ENCODE data around the gene C5orf63.
"Not testable (repeated sequence)": the region's sequence is repeated elsewhere in the genome, so short reads cannot be mapped to it uniquely, and the experiment has no call there.

C5orf63 gene

DNA sequence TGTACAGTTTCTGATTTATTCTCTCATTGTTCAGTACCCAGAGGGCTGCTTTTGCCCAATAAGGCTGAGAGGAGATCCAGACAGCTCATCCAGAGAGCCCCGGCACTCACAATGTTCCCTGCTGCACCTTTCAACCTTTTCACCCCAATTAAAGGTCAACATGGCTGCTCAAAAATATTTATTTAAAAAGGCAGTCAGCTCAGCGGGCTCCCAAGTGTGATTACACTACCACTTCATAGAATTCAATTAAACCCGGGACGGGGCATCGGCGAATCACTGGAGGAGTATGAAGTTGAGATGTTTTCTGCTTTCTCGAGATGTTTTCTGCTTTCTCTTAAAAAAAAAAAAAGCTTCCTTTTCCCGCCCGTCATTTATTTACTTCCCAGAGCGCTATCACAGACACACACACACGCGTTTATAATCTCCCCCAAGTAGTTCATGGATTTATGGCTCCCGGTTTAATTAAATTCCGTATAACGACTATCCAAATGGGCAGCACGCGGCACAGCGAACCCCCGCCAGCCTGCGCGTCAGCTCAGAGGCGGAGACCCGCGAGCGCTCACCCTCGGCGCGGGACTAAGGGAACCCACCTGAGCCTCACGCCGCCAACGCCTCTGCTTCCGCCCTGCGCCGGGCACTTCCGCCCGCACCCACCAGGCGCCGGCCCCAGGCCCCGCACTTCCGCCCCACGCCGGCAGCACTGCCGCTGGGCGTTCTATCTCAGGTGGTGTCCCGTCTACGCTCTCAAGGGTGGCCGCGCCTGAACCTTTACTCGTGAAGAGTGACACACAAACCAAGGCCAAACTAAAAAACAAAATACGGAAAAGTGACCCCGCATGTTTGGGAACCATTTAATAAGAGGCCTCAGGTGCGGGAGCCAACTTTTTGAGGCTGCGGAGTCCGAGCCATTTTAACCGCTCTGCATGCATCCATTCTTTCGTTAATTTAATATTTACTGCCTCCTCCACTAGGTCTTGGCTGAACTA, at the start of gene C5orf63:
C5orf63 (minus strand) TSS at position 642 of the 986 bp plus-strand sequence. CDS start 14,507 bp downstream, outside the sequence.
- DNase-seq (ENCODE audit: low read depth in 2 of 2, low spot score in 1 of 2) = peak; percentile 13 to 45

DNA sequence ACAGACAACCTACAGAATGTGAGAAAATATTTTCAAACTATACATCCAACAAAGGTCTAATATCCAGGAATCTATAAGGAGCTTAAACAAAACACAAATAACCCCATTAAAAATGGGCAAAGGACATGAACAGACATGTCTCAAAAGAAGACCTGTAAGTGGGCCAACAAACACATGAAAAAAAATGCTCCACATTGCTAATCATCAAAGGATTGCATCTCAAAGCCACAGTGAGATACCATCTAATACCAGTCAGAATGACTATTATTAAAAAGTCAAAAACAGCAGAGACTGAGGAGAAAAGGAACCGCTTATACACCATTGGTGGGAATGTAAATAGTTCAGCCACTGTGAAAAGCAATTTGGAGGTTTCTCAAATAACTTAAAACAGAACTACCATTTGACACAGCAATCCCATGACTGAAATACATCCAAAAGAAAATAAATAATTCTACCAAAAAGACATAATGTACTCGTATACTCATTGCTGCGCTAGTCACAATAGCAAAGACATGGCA, 39.1 kb upstream of the C5orf63 start:
- no peak for DNase-seq (ENCODE audit: low read depth in 2 of 2, low spot score in 1 of 2)

DNA sequence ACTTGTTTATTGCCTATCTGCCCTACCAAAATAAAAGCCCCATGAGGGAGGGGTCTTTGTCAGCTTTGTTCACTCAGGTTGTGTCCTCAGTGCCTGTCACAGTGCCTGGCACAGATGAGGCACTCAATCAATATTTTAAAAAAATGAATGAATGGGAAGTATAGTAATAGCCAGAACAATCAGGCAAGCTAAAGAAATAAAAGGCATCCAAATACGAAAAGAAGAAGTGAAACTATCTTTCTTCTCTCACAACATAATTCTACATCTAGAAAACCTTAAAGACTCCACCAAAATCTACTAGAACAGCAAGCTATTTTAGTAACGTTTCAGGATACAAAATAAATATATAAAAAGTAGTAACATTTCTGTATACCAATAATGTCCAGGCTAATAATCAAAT, 37.8 kb upstream of the C5orf63 start:
- no peak for DNase-seq (ENCODE audit: low read depth in 2 of 2, low spot score in 1 of 2)

DNA sequence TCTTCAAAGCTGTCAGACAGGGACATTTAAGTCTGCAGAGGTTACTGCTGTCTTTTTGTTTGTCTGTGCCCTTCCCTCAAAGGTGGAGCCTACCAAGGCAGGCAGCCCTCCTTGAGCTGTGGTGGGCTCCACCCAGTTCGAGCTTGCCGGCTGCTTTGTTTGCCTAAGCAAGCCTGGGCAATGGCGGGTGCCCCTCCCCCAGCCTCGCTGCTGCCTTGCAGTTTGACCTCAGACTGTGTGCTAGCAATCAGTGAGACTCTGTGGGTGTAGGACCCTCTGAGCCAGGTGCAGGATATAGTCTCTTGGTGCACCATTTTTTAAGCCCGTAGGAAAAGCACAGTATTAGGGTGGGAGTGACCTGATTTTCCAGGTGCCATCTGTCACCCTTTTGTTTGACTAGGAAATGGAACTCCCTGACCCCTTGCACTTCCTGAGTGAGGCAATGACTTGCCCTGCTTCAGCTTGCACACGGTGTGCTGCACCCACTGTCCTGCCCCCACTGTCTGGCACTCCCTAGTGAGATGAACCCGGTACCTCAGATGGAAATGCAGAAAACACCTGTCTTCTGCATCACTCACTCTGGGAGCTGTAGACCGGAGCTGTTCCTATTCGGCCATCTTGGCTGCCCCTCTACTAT, 35.4 kb upstream of the C5orf63 start:
- not testable (repeated sequence) for DNase-seq (ENCODE audit: low read depth in 2 of 2, low spot score in 1 of 2)

DNA sequence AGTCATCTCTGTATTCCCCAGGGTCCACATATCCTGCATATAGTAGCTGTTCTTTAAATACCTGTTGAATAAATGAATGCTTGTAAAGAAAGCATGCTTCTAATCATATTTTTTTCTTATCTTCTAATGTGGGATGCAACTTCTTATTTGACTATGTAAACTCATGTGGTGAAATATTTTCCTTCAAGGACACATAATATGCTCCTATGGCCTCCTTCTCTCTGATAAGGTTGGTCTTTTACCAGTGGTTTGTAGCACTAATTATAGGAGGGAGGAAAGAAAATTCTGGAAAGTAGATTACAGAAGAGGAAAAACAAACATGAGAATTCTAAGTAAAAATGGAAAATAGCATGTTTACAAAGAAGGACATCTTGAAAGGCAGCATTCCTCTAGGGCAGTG, 28.6 kb upstream of the C5orf63 start:
- DNase-seq (ENCODE audit: low read depth in 2 of 2, low spot score in 1 of 2) = no peak

DNA sequence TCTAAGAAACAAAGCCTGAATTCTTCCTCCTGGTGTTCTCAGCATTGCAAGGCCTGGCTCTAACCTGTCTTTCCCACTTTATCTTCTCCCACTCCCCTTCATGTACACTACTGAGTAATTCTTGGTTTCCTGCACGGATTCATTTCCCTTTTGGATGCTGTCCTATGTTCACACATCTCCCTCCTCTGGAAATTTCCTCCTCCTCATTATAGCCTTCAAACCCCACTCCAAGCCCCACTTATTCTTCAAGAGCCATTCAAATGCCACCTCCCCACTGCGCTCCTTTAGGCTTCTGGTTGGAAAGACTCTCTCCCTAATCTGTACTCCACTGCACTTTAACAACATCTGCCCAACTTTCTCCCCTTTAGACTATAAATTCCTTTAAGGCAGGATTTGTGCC, 28.2 kb upstream of the C5orf63 start:
- DNase-seq (ENCODE audit: low read depth in 2 of 2, low spot score in 1 of 2) = no peak

DNA sequence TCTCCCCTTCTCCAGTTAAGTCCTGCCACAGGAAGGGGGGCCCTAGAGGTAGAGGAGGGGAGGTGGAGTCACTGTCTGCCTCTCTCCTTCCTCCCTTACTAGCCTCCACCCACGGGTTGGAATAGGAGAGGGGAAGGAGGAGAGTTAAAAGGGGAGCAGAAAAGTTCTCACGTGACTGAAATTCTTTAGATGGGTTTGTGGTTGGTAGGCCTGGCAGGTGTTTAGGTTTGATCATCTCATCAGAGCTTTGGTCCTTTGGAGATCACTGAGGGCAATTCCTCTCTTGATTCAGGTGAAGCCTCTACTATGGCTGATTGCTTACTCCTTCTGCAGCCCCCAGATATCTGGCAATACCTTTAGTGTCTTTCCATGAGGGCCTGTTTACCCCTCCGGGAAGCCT, 24.9 kb upstream of the C5orf63 start:
- no peak for DNase-seq (ENCODE audit: low read depth in 2 of 2, low spot score in 1 of 2)

DNA sequence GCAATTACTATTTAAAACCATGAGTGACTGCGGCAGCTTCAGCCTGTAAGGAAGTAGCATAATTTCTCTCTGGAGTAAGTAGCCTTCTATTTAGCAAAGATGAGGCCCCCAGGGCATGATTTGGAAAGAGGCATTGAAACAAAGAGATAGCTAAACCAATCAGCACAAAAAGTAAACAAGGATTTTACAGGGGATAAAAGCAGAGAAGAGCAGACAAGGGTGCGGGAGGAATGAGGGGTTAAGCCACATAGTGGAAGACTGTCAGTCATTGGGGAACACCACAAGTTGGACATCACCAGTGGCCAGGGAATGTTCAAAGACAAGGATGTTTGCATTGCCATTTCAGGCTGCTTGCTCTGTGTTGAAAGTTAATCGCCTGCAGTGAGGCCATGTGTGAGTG, 24.0 kb upstream of the C5orf63 start:
- DNase-seq (ENCODE audit: low read depth in 2 of 2, low spot score in 1 of 2) = no peak

DNA sequence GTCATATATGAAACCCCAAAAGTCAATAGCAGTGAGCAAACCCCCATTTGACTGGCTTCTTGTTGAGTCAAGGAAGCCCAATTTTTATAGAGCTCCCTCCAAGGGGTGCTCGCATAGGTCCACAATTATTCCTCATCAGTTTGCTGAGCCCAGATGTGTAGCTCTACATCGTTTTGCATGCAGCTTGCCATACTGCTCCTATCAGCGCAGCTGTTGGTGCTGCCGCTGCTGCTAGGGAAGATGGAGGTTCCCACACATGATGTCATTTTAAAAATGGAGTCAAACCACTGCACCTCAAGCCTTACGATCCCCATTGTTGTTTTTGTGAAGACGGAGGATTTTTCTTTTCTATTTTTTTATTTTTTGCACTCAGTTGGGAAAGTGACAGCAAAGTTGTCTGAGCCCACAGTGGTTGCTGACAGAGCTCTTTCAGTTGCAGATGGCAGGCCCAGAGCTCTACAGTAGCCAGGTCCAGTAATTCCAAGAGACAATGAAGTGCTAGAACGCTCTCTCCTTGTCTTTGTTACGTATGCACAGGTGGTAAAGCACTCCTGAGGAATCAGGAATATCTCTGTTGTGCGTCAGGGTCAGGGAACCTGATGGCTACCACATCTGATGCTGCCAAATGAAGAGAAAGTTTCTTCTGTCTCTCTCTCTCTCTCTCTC, 23.2 kb upstream of the C5orf63 start:
- DNase-seq (ENCODE audit: low read depth in 2 of 2, low spot score in 1 of 2) = no peak

DNA sequence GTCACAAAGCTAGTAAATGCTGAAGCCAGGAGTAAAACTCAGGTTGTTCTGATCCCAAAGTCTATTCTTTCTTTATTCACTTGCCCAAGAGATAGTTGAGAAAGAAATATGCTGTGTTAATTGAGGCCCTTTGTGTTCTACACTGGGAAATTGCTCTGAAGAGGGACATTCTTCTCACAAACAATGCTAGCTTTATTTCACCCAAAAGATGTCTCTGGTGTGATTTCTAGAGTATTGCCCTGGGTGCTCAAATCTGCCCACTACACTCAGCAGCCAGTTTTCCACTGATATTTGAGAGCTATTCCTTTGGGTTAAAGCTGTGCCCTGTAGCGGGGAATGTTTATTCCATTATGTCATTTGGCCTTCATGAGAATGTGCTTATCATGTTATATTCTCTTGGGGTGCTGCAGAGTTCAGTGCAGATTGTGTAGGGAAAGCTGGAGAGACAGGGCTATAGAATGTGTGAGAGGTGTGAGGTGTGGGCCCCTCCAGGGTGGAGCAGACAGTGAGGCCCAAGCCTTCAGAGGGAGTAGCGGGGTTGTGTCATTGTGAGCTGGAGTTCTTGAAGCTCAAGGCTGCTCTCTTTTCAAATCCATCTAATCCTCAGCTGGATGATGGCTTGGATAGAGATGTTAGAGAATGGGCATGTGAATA, 21.0 kb upstream of the C5orf63 start:
- DNase-seq (ENCODE audit: low read depth in 2 of 2, low spot score in 1 of 2) = no peak

DNA sequence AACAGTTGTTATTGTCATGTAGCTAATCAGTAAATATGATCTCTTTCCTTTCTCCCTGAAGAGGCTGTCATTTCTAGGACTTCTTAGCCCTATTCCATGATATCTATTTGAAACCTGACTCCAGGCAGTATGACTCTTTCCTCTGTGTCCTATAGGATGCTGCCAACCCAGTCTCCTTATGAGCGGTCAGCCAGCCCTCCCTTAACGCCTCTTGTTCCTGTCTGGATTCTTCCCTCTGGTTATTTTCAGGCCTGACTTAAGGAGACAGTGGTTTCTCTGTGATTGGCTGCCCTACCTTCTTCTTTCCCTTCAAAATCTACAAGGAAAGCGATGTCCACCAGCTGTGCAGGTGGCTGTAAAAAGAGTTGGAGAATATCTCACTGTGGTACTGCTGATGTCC, 19.4 kb upstream of the C5orf63 start:
- no peak for DNase-seq (ENCODE audit: low read depth in 2 of 2, low spot score in 1 of 2)

DNA sequence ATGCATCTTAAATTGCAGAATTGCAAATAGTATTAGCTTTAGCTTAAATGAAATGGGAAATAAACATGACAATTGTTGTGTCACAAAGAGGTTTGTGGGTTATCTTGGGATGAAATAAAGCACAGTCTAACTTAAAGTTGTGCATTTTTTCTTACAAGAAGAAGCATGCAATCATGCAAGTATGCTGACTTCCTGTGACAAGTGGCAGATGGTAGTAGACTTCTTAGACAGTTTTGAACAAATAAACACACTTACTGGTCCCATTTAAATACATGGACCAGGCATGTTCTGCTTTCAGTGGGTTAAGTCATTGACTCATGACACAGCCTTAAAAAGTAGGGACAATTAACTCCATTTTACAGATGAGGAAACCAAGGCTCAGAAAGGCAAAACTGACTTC, 15.9 kb upstream of the C5orf63 start:
- no peak for DNase-seq (ENCODE audit: low read depth in 2 of 2, low spot score in 1 of 2)

DNA sequence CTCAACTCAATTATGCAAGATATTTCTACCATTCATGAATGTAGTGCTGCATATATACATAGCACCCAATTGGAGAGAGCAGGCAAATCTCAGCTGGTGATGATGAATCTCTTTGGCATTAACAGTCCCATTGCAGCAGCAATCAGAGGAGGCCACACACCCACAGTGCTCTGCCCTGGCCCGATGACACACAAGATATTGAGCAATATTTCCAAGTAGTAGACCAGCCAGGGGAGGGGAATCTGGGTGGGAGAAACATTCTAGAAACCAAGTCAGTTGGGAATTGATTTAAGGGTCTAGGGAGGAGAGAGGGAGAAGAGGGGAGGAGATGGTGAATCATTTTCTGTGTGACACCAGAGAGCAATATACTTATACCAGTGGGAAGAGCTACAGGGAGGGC, 14.9 kb upstream of the C5orf63 start:
- no peak for DNase-seq (ENCODE audit: low read depth in 2 of 2, low spot score in 1 of 2)

DNA sequence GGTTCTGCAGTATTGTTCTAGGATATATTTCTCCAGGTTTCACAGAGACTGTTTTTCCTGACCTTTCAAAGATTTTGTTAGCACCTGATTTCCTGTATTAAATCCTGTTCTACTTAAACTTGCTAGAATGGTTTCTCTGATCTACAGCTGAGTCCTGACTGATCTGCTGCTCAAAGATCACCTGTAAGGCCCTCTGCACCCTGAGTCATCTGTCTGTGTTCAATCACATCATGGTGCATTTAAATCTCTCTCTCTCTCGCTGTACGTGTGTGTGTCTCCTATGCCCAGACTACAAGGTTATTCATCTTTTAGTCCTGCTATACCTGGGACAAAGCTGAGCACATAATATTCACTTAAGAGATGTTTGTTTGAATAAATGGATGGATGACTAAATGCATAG, 13.3 kb upstream of the C5orf63 start:
- no peak for DNase-seq (ENCODE audit: low read depth in 2 of 2, low spot score in 1 of 2)

DNA sequence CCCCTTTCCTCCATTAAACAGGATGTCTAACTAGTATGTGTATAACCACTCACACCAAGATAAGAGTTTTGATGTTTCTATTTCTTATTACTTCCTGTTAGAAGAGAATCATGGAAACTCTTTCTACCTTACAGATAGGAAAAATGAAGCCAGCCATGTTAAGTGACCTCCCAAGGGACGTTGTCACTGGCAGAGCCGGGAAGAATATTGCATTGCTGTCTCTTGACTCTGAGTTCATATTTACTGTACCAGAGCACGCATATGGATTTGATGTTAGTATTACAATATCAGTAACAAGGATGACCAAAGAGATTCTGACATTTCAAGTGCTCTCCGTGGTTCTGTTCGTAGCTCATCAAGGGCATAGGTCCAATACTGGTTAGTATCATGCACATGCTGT, 12.5 kb upstream of the C5orf63 start:
- no peak for DNase-seq (ENCODE audit: low read depth in 2 of 2, low spot score in 1 of 2)

DNA sequence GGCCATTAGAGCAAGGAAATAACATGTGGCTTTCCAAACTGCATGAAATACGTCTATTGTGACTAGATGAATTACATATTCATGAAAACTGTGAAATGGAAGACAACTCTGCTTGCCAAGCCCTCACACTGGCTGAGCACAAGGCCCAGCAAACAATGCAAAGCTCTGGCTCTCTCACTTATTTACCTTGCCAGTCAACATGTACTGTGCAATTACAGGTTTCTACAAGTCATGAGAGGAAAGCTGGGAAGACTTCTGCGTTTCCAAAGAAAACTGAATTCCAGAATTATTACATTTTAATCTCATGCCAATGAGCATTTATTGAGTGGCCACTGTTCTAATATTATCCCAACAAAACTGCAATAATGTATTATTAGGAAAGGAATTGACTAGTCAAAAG, 12.1 kb upstream of the C5orf63 start:
- no peak for DNase-seq (ENCODE audit: low read depth in 2 of 2, low spot score in 1 of 2)

DNA sequence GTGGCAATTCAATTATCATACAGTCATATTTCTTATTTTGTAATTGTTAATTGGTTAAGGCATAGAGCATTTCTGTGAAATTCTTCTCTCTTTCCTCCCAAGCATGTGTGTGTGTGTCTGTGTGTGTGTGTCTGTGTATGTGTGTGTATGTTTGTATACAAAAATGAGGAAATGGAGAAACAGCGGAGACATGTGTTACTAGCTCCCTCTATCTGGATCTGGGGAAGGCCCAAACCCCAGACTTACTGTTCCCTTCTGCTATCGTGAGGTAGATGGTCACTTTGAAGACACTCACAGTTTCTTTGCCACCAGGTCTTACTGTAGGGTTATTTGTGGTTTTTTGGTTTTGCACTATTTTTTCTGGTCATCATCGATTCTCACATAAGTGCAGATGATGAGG, 11.4 kb upstream of the C5orf63 start:
- no peak for DNase-seq (ENCODE audit: low read depth in 2 of 2, low spot score in 1 of 2)

DNA sequence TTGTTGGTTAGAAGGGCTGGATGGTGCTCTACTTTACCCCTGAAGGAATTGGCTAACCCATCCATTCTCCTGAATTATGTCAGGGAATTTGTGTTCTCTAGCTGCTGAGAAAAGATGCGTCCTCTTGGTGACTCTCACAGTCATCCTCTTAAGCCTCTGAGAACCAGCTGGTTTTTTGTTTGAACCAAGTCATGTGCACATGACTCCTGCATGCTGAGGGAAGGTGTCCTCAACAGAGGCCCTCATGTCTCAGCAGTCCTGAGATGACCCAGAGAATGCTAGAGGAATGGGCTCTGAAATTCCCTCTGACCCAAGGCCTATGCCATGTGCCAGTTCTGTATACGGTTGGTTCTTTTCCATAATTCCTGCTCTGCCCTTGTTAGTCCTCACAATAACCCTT, 10.4 kb upstream of the C5orf63 start:
- DNase-seq (ENCODE audit: low read depth in 2 of 2, low spot score in 1 of 2) = no peak

DNA sequence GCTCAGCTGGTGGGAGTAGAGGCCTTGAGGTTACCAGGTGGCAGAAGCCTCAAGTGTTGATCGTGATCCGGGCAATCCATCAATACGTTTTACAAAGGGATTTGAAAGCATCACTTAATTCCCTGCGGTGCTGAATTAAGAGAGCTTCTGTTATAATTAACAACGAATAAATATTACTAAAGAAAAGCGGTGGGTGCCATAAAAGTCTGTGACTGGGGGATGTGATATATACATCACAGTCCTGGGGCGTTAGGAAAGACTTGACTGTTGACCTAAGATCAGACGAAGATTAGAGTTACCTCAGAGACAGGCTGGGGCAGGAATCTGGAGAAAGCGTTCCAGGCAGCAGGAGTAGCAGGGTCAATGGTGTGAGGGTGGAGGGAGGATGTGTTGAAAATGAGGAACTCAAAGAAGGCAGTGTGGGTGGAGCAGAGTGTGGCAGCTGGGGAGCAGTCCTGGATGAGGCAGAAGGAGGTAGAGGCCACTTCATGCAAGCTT, 6.7 kb upstream of the C5orf63 start:
- no peak for DNase-seq (ENCODE audit: low read depth in 2 of 2, low spot score in 1 of 2)

DNA sequence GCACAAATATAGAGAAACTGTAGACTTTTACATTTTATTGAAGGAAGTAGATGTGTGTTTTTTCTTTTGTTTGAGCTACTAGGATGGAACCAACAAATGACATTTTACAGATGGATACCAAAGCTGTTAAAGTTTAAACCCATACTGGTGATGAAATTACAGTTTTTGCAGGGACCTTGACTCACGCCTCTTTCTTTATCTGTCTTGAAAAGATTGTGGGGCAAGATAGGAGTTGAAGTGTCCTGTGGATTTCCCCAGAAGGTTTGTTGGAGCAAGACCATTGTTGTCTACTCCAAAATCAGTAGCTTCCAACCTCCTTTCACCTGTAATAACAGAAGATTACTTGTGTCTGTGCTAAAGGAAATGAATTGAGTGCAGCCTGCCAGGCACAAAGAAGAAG, 4.1 kb upstream of the C5orf63 start:
- DNase-seq (ENCODE audit: low read depth in 2 of 2, low spot score in 1 of 2) = no peak
